Stimulated activated naive CD8-positive, alpha-beta T cell treated with anti-CD3 and anti-CD28 coated beads, Interleukin-15, Interleukin-2, amounts not matched to agents 100 U/mL and 50 U/mL, for 24 hours (primary cell): ENCODE results near the gene ACVR1B.

Experiments used
- ATAC-seq: fragments of 150-1000 bp; cut with Tn5 transposase; one replicate; pipeline ENCODE4 v1.10.0; 2021
- DNase-seq: peaks from one replicate; pipeline ENCODE4 v3.0.0; 2021

Gene ACVR1B

GRCh38 chr12:51942501-51943000 lies 8.9 kb upstream of the ACVR1B start:
- DNase-seq (no peak), ATAC-seq (no peak)

- DNase-seq (no peak), ATAC-seq (no peak)
Observed at GRCh38 chr12:51943346-51943745, 8.2 kb upstream of the ACVR1B start.

- ATAC-seq (no peak), DNase-seq (no peak)
Observed at GRCh38 chr12:51944608-51945233, 6.8 kb upstream of the ACVR1B start.

GRCh38 chr12:51947246-51947996 lies 4.1 kb upstream of the ACVR1B start:
- no peak for DNase-seq
- ATAC-seq, result no peak

- ATAC-seq (no peak), DNase-seq (no peak)
Observed at GRCh38 chr12:51948066-51948465, 3.4 kb upstream of the ACVR1B start.

- ATAC-seq (no peak), DNase-seq (no peak)
Observed at GRCh38 chr12:51949342-51950030, 2.0 kb upstream of the ACVR1B start.

GRCh38 chr12:51950682-51951198 lies 759 bp upstream of the ACVR1B start:
- no peak for DNase-seq
- peak; percentile 30 for ATAC-seq

- ATAC-seq (no peak), DNase-seq (peak; percentile 28)
Observed at GRCh38 chr12:51951843-51952722, 584 bp downstream of the ACVR1B start.

GRCh38 chr12:51953089-51953488 lies 1.6 kb downstream of the ACVR1B start:
- ATAC-seq, result no peak
- no peak for DNase-seq

GRCh38 chr12:51953864-51954263 lies 2.4 kb downstream of the ACVR1B start:
- DNase-seq, result no peak
- no peak for ATAC-seq

- DNase-seq, result no peak
- ATAC-seq, result no peak
Observed at GRCh38 chr12:51954561-51955361, 3.3 kb downstream of the ACVR1B start.

GRCh38 chr12:51955702-51956101 lies 4.2 kb downstream of the ACVR1B start:
- DNase-seq, result no peak
- no peak for ATAC-seq

- ATAC-seq, result no peak
- no peak for DNase-seq
Observed at GRCh38 chr12:51958542-51958941, 7.0 kb downstream of the ACVR1B start.

- no peak for ATAC-seq
- no peak for DNase-seq
Observed at GRCh38 chr12:51959211-51959610, 7.7 kb downstream of the ACVR1B start.

GRCh38 chr12:51959921-51960320 lies 8.4 kb downstream of the ACVR1B start:
- ATAC-seq (no peak), DNase-seq (no peak)

GRCh38 chr12:51960488-51960887 lies 9.0 kb downstream of the ACVR1B start:
- DNase-seq (no peak), ATAC-seq (no peak)

GRCh38 chr12:51960890-51961289 lies 9.4 kb downstream of the ACVR1B start:
- DNase-seq, result no peak
- ATAC-seq, result no peak

- no peak for ATAC-seq
Observed at GRCh38 chr12:51961834-51962233, 10.3 kb downstream of the ACVR1B start.

GRCh38 chr12:51962737-51963136 lies 11.2 kb downstream of the ACVR1B start:
- DNase-seq, result no peak
- no peak for ATAC-seq

More at GRCh38 chr12:51961834-51962233, 10.3 kb downstream of the ACVR1B start:
- no peak for DNase-seq

- ATAC-seq, result no peak
Observed at GRCh38 chr12:51963477-51963876, 12.0 kb downstream of the ACVR1B start.

GRCh38 chr12:51969643-51970042 lies 18.1 kb downstream of the ACVR1B start:
- no peak for ATAC-seq
- DNase-seq, result no peak

More at GRCh38 chr12:51963477-51963876, 12.0 kb downstream of the ACVR1B start:
- no peak for DNase-seq
